Loucy (cell line): ENCODE data around the gene BIRC7.

ENCODE experiments used
- EZH2phosphoT487 ChIP-seq: fragments of 200-600 bp; IDR thresholded peaks from 2 replicates; pipeline ENCODE4 v1.6.1; 2018; ENCODE audit warnings: antibody characterized with exemption, mild to moderate bottlenecking, moderate library complexity, borderline replicate concordance
- TF ChIP-seq, protein P1 (sequence below): fragments of 200-600 bp; sonication (generic); conservative IDR thresholded peaks from 2 replicates; pipeline ENCODE4 v1.5.1; 2014; ENCODE audit warnings: mild to moderate bottlenecking, antibody characterized with exemption, low read length

DNA sequence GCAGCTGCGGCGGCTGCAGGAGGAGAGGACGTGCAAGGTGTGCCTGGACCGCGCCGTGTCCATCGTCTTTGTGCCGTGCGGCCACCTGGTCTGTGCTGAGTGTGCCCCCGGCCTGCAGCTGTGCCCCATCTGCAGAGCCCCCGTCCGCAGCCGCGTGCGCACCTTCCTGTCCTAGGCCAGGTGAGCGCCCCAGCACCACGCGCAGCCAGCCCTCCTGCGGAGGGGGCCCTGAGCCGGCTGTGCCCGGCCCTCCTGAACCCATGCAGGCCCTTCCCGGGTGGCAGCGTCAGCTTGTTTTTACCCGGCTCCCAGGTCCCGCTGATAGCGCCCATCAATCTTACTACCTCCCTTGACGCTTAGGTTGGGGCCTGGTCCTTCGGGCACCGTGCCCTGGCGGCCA lies 3.7 kb downstream of the BIRC7 start:
- TF ChIP-seq, protein P1, sequence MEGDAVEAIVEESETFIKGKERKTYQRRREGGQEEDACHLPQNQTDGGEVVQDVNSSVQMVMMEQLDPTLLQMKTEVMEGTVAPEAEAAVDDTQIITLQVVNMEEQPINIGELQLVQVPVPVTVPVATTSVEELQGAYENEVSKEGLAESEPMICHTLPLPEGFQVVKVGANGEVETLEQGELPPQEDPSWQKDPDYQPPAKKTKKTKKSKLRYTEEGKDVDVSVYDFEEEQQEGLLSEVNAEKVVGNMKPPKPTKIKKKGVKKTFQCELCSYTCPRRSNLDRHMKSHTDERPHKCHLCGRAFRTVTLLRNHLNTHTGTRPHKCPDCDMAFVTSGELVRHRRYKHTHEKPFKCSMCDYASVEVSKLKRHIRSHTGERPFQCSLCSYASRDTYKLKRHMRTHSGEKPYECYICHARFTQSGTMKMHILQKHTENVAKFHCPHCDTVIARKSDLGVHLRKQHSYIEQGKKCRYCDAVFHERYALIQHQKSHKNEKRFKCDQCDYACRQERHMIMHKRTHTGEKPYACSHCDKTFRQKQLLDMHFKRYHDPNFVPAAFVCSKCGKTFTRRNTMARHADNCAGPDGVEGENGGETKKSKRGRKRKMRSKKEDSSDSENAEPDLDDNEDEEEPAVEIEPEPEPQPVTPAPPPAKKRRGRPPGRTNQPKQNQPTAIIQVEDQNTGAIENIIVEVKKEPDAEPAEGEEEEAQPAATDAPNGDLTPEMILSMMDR: no peak
- no peak for TF ChIP-seq EZH2phosphoT487
